Measurements from ENCODE around the gene CTNND2. TPM values are rescaled to one million over a fixed set of nuclear protein-coding genes. Genes with fewer than 3 reads are reported as not detected.

The CTNND2 gene
- total and polyA plus RNA-seq, 10 donors, result 0.93 to 51.0 (median 21.5) TPM

- no peak for DNase-seq
- H3K9me3 ChIP-seq, result peaks cover 0 to 6% (median 0%) of the 10 kb centered on the region in 8 donors
- TF ChIP-seq POLR2A (IDR thresholded peaks at IDR 0.05) (no peak), POLR2AphosphoS5 (IDR thresholded peaks at IDR 0.05) (no peak), CTCF (IDR thresholded peaks at IDR 0.05 in 8 of 11, conservative IDR thresholded peaks at IDR 0.05 in 3 of 11) (no peak)
- H3K4me1 ChIP-seq, result no peaks in the 10 kb centered on the region
- no peaks in the 10 kb centered on the region for H3K27me3 ChIP-seq (replicated peaks in 1 of 7)
- H3K27ac ChIP-seq, result no peak overlapping the region
- H3K36me3 ChIP-seq, result no peaks in the 10 kb centered on the region
- intact Hi-C loops (cut with DNase I; ENCODE audit: low total_unique reads), result no loop called here
- whole genome bisulfite sequencing, 5 donors, result 68 to 84% (median 79%) methylated on average over 4 of the region's 4 CpGs
- H3K4me3 ChIP-seq, result no peak overlapping the region
Measured at GRCh38 chr5:11361768-11362167, 542.5 kb downstream of the CTNND2 start.

GRCh38 chr5:11357928-11358327, 546.3 kb downstream of the CTNND2 start:
- no peak overlapping the region for H3K27ac ChIP-seq
- H3K36me3 ChIP-seq, result no peaks in the 10 kb centered on the region
- 60 to 83% (median 72%) methylated on average over 4 of the region's 4 CpGs for WGBS, 5 donors
- H3K27me3 ChIP-seq (replicated peaks in 1 of 7), result no peaks in the 10 kb centered on the region
- DNase-seq, result no peak
- H3K4me1 ChIP-seq, result no peaks in the 10 kb centered on the region
- H3K4me3 ChIP-seq, result no peak overlapping the region
- peaks cover 0 to 18% (median 7%) of the 10 kb centered on the region in 8 donors for H3K9me3 ChIP-seq
- TF ChIP-seq POLR2A (IDR thresholded peaks at IDR 0.05) (no peak), POLR2AphosphoS5 (IDR thresholded peaks at IDR 0.05) (no peak), CTCF (IDR thresholded peaks at IDR 0.05 in 8 of 11, conservative IDR thresholded peaks at IDR 0.05 in 3 of 11) (no peak)
- intact Hi-C loops (cut with DNase I; ENCODE audit: low total_unique reads), result no loop called here

- no peak for DNase-seq
- Histone ChIP-seq H3K9me3 (peaks cover 0 to 18% (median 7%) of the 10 kb centered on the region in 8 donors), H3K36me3 (no peaks in the 10 kb centered on the region), H3K4me3 (no peak overlapping the region), H3K27me3 (replicated peaks in 1 of 7) (no peaks in the 10 kb centered on the region), H3K4me1 (no peaks in the 10 kb centered on the region), H3K27ac (no peak overlapping the region)
- intact Hi-C loops (cut with DNase I; ENCODE audit: low total_unique reads), result no loop called here
- no peak for TF ChIP-seq POLR2AphosphoS5 (IDR thresholded peaks at IDR 0.05)
Measured at GRCh38 chr5:11355491-11355890, 548.8 kb downstream of the CTNND2 start.

- Histone ChIP-seq H3K9me3 (no peaks in the 10 kb centered on the region), H3K27me3 (replicated peaks in 1 of 7) (no peaks in the 10 kb centered on the region), H3K4me3 (no peak overlapping the region), H3K27ac (no peak overlapping the region), H3K4me1 (no peaks in the 10 kb centered on the region), H3K36me3 (no peaks in the 10 kb centered on the region)
- WGBS, 5 donors, result 82 to 89% (median 83%) methylated on average over 13 to 16 of the region's 16 CpGs
- no peak for DNase-seq
- intact Hi-C loops (cut with DNase I; ENCODE audit: low total_unique reads), result no loop called here
- TF ChIP-seq POLR2AphosphoS5 (IDR thresholded peaks at IDR 0.05) (no peak), CTCF (IDR thresholded peaks at IDR 0.05 in 8 of 11, conservative IDR thresholded peaks at IDR 0.05 in 3 of 11) (no peak), POLR2A (IDR thresholded peaks at IDR 0.05) (no peak)
Measured at GRCh38 chr5:11346336-11346735, 557.9 kb downstream of the CTNND2 start.
